NB4 (cell line): ENCODE data around the gene KRTAP10-2.

Source experiments
- MYC ChIP-seq: IDR thresholded peaks from 2 replicates; pipeline ENCODE4 v1.6.1; 2011; ENCODE audit warnings: low read depth, low read length
- POLR2A ChIP-seq: IDR thresholded peaks from 2 replicates; pipeline ENCODE4 v1.6.1; 2011; ENCODE audit warnings: mild to moderate bottlenecking; ENCODE audit not compliant: insufficient read length; ENCODE audit errors: extremely low read depth
- TF ChIP-seq, protein P1 (sequence below): IDR thresholded peaks from one replicate; pipeline ENCODE4 v1.5.1; 2012; ENCODE audit warnings: low read depth, low read length
- TF ChIP-seq, protein P2 (sequence below): IDR thresholded peaks from 2 replicates; pipeline ENCODE4 v1.6.1; 2011; ENCODE audit warnings: low read depth, low read length

DNA sequence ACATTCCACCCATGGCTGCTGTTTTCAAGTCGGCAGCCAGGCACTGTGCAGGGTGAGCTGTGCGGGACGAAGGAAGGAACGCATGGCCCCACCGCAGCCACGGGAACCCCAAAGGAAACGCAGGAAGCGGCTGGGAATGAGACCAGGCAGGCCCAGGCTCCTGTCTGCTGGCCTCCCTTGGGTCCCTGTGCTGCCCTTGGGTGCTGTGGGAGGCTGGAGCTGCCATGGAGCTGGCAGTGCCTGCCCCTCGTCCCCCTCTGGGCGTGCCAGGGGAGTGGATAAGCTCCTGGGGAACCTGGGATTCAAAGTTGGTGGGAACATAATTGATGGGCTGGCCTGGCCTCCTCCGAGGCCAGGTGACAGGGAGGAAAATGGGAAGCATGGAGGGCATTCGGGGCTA lies 17.0 kb upstream of the KRTAP10-2 start:
- TF ChIP-seq, protein P1, sequence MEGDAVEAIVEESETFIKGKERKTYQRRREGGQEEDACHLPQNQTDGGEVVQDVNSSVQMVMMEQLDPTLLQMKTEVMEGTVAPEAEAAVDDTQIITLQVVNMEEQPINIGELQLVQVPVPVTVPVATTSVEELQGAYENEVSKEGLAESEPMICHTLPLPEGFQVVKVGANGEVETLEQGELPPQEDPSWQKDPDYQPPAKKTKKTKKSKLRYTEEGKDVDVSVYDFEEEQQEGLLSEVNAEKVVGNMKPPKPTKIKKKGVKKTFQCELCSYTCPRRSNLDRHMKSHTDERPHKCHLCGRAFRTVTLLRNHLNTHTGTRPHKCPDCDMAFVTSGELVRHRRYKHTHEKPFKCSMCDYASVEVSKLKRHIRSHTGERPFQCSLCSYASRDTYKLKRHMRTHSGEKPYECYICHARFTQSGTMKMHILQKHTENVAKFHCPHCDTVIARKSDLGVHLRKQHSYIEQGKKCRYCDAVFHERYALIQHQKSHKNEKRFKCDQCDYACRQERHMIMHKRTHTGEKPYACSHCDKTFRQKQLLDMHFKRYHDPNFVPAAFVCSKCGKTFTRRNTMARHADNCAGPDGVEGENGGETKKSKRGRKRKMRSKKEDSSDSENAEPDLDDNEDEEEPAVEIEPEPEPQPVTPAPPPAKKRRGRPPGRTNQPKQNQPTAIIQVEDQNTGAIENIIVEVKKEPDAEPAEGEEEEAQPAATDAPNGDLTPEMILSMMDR = no peak
- no peak for TF ChIP-seq POLR2A
- TF ChIP-seq, protein P2, sequence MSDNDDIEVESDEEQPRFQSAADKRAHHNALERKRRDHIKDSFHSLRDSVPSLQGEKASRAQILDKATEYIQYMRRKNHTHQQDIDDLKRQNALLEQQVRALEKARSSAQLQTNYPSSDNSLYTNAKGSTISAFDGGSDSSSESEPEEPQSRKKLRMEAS = no peak
- no peak for TF ChIP-seq MYC
